AG09319 (cell line): ENCODE data around the gene PDE4B.

ENCODE experiments used
- DNase-seq: peaks from one replicate; pipeline ENCODE4 v3.0.0-alpha.2; 2010; ENCODE audit warnings: low read depth; ENCODE audit errors: extremely low read depth
- CTCF ChIP-seq: IDR thresholded peaks from 2 replicates; pipeline ENCODE4 v1.5.1; 2011; ENCODE audit warnings: low read depth, mild to moderate bottlenecking, inconsistent platforms, low read length, moderate library complexity

The PDE4B gene

GRCh38 chr1:66396212-66396890, 603.7 kb downstream of the PDE4B start:
- no peak for DNase-seq

GRCh38 chr1:66397192-66397591, 604.5 kb downstream of the PDE4B start:
- no peak for TF ChIP-seq CTCF
- DNase-seq: no peak

More at GRCh38 chr1:66396212-66396890, 603.7 kb downstream of the PDE4B start:
- TF ChIP-seq CTCF: no peak

GRCh38 chr1:66399888-66400529, 607.3 kb downstream of the PDE4B start:
- no peak for TF ChIP-seq CTCF
- no peak for DNase-seq

- DNase-seq: no peak
Measured at GRCh38 chr1:66400660-66401059, 608.0 kb downstream of the PDE4B start.

GRCh38 chr1:66401244-66401643, 608.5 kb downstream of the PDE4B start:
- no peak for DNase-seq
- TF ChIP-seq CTCF: no peak

More at GRCh38 chr1:66400660-66401059, 608.0 kb downstream of the PDE4B start:
- no peak for TF ChIP-seq CTCF

- TF ChIP-seq CTCF: no peak
- DNase-seq: no peak
Measured at GRCh38 chr1:66402194-66402593, 609.5 kb downstream of the PDE4B start.

- no peak for DNase-seq
- TF ChIP-seq CTCF: no peak
Measured at GRCh38 chr1:66403007-66403731, 610.5 kb downstream of the PDE4B start.
